GM12878 (cell line): ENCODE results near the gene HAUS1. TPM values are rescaled to one million over a fixed set of nuclear protein-coding genes. Genes with fewer than 3 reads are reported as not detected.

ENCODE experiments used
- ATAC-seq: fragments of 200-7000 bp; cut with Tn5 transposase; 3 replicates; pipeline ENCODE4 v1.9.1; 2020; ENCODE audit warnings: mild to moderate bottlenecking, moderate library complexity
- BruUV-seq: library from RNA; stranded (reverse); fragments of 400-500 nt; replicated peaks from 2 replicates; lab custom pipeline; 2021; lab: Mats Ljungman, UMichigan
- CTCF ChIA-PET: fragments of 300-600 bp; sonication (Branson Sonifier 250); formaldehyde crosslinking; extraction: SDS; loops from one replicate; lab custom pipeline; 2021; ENCODE audit warnings: inconsistent platforms; lab: Yijun Ruan, JAX
- POLR2A ChIA-PET: fragments of 350-600 bp; formaldehyde crosslinking; extraction: SDS; loops from one replicate; lab custom pipeline; 2021; ENCODE audit warnings: inconsistent platforms; lab: Charles Lee
- RAD21 ChIA-PET: fragments of 300-600 bp; sonication (Branson Sonifier 250); formaldehyde crosslinking; loops from one replicate; lab custom pipeline; 2023; ENCODE audit warnings: antibody characterized with exemption; ENCODE audit not compliant: unreplicated experiment; lab: Charles Lee
- SMC1A ChIA-PET: fragments of 300-600 bp; sonication (Branson Sonifier 250); formaldehyde crosslinking; loops from one replicate; lab custom pipeline; 2023; ENCODE audit not compliant: unreplicated experiment, uncharacterized antibody; lab: Charles Lee
- DNase-seq: peaks from one replicate; pipeline ENCODE4 v3.0.0-alpha.2; 2011; ENCODE audit warnings: low read depth, low spot score
- FAIRE-seq: peaks from 3 replicates; lab custom pipeline; 2011; peaks lifted over from hg19 to GRCh38; lab: Jason Lieb, UNC
- H2AFZ ChIP-seq: 2 replicates; pipeline ENCODE4 v1.6.0; 2011; ENCODE audit warnings: low read depth, low read length, control low read depth; ENCODE audit not compliant: control insufficient read depth
- H3K27ac ChIP-seq: 2 replicates; pipeline ENCODE4 v1.5.1; 2011; ENCODE audit warnings: control low read depth; ENCODE audit not compliant: control insufficient read depth, insufficient read depth
- H3K27me3 ChIP-seq, 2 experiments: replicated peaks in 1 of 2; 2 replicates each; pipeline versions ENCODE4 v1.6.0 to v1.6.1; 2011; ENCODE audit warnings: low read length in 1 of 2; ENCODE audit not compliant: control insufficient read depth in 2 of 2, insufficient read depth in 2 of 2
- H3K36me3 ChIP-seq, 2 experiments: 2 replicates each; pipeline ENCODE4 v1.5.1; 2011; ENCODE audit warnings: low read length in 1 of 2; ENCODE audit not compliant: control insufficient read depth in 2 of 2, insufficient read depth in 2 of 2
- H3K4me1 ChIP-seq: 2 replicates; pipeline ENCODE4 v1.6.1; 2011; ENCODE audit warnings: mild to moderate bottlenecking, low read length, moderate library complexity, mixed read lengths; ENCODE audit not compliant: control insufficient read depth, insufficient read depth
- H3K4me2 ChIP-seq: 2 replicates; pipeline ENCODE4 v1.6.0; 2011; ENCODE audit warnings: control low read depth; ENCODE audit not compliant: control insufficient read depth, insufficient read depth
- H3K4me3 ChIP-seq: fragments of 200-600 bp; sonication (generic); 2 replicates; pipeline ENCODE4 v1.5.1; 2016
- H3K79me2 ChIP-seq: 2 replicates; pipeline ENCODE4 v1.6.0; 2011; ENCODE audit warnings: low read length; ENCODE audit not compliant: control insufficient read depth, insufficient read depth
- H3K9ac ChIP-seq: 2 replicates; pipeline ENCODE4 v1.8.0; 2011; ENCODE audit warnings: low read length, control low read depth, mixed read lengths; ENCODE audit not compliant: control insufficient read depth, insufficient read depth
- H3K9me3 ChIP-seq: replicated peaks from 3 replicates; pipeline ENCODE4 v1.5.1; 2011; ENCODE audit warnings: mild to moderate bottlenecking, low read length; ENCODE audit not compliant: control insufficient read depth, insufficient read depth
- H4K20me1 ChIP-seq: 2 replicates; pipeline ENCODE4 v1.6.0; 2011; ENCODE audit not compliant: control insufficient read depth, insufficient read depth
- BCL11A ChIP-seq: IDR thresholded peaks from 2 replicates; pipeline ENCODE4 v1.6.1; 2011; ENCODE audit warnings: low read depth, low read length
- BRCA1 ChIP-seq: IDR thresholded peaks from 2 replicates; pipeline ENCODE4 v1.6.1; 2011; ENCODE audit warnings: low read depth, low read length, improper control_type of control experiment
- EGR1 ChIP-seq, 2 experiments: IDR thresholded peaks; 1 replicate in 1 of 2; 2 replicates in 1 of 2; pipeline ENCODE4 v1.6.1; 2011 to 2012; ENCODE audit warnings: low read depth in 2 of 2, low read length in 2 of 2, borderline replicate concordance in 1 of 2, mild to moderate bottlenecking in 1 of 2, moderate library complexity in 1 of 2
- MYB ChIP-seq: fragments of 150-350 bp; IDR thresholded peaks from 2 replicates; pipeline ENCODE4 v1.6.1; 2014; ENCODE audit warnings: mild to moderate bottlenecking, low read depth, low read length, borderline replicate concordance
- PML ChIP-seq: IDR thresholded peaks from 2 replicates; pipeline ENCODE4 v1.6.1; 2012; ENCODE audit warnings: low read length, inconsistent platforms
- RFX5 ChIP-seq: IDR thresholded peaks from 2 replicates; pipeline ENCODE4 v1.6.1; 2011; ENCODE audit warnings: low read depth, low read length, improper control_type of control experiment
- SREBF1 ChIP-seq: IDR thresholded peaks from 2 replicates; pipeline ENCODE4 v1.6.1; 2012; ENCODE audit warnings: mild to moderate bottlenecking, low read length
- SUPT20H ChIP-seq: IDR thresholded peaks from 2 replicates; pipeline ENCODE4 v1.6.1; 2011; ENCODE audit warnings: low read depth, mild to moderate bottlenecking, low read length, moderate library complexity, borderline replicate concordance; ENCODE audit not compliant: control insufficient read depth
- TBL1XR1 ChIP-seq: IDR thresholded peaks from 2 replicates; pipeline ENCODE4 v1.6.1; 2012; ENCODE audit warnings: low read depth, low read length, improper control_type of control experiment
- ZNF622 ChIP-seq: fragments of 450-650 bp; IDR thresholded peaks from 2 replicates; pipeline ENCODE4 v1.6.1; 2017; ENCODE audit warnings: mild to moderate bottlenecking, inconsistent platforms
- WGBS: methylation state at CpG from one replicate; pipeline ENCODE4 v1.1.6; 2016; ENCODE audit warnings: low lambda C conversion rate; ENCODE audit not compliant: insufficient replicate concordance, insufficient coverage; ENCODE audit errors: missing lambda C conversion rate; 5-methylcytosine and 5-hydroxymethylcytosine counted together
- in situ Hi-C: fragments of 300-500 bp; cut with MboI; formaldehyde crosslinking; loops from 9 replicates; pipeline ENCODE4 v1.14.3; 2018; ENCODE audit warnings: mixed read lengths
- intact Hi-C: fragments of 100-400 bp; cut with micrococcal nuclease; formaldehyde crosslinking; loops from one replicate; pipeline ENCODE4 v1.14.2; 2022; ENCODE audit not compliant: unreplicated experiment
- polyA plus RNA-seq, 11 experiments: library from polyadenylated mRNA; depleted of rRNA in 4 of 11; unstranded in 6 of 11; stranded (reverse) in 5 of 11; fragments of >200 nt; fragmentation: Nextera tagmentation in 4 of 11; fragmentation: Illumina TruSeq in 1 of 11; extraction: Ambion mirVana in 4 of 11; extraction: Trizol in 1 of 11; gene quantifications; 1 replicate in 1 of 11; 2 replicates in 10 of 11; pipeline versions ENCODE4 v1.2.1 to v1.2.3, GENCODE V29; 2011 to 2016; ENCODE audit warnings: inconsistent platforms in 2 of 11, missing spikeins in 2 of 11, low read depth in 1 of 11
- total RNA-seq, 4 experiments: library from RNA; depleted of rRNA in 3 of 4; stranded (reverse); fragments of >200 nt in 3 of 4; fragmentation: Illumina TruSeq in 1 of 4; extraction: Trizol in 1 of 4; gene quantifications; 2 replicates each; pipeline versions ENCODE4 v1.2.1 to v1.2.3, GENCODE V29; 2013 to 2021
- TF ChIP-seq, protein P1 (sequence below): fragments of 450-650 bp; IDR thresholded peaks from 2 replicates; pipeline ENCODE4 v1.6.1; 2017; ENCODE audit warnings: mild to moderate bottlenecking, moderate library complexity
- TF ChIP-seq, protein P2 (sequence below): fragments of 450-650 bp; IDR thresholded peaks from 2 replicates; pipeline ENCODE4 v1.6.1; 2016; ENCODE audit warnings: mild to moderate bottlenecking

Gene HAUS1
- total and polyA plus RNA-seq, 10 of the 15 experiments (the other 5 are each of a cell fraction or from before 2014, with no cell fraction given), result 41.2 to 182 (median 91.9) TPM

DNA sequence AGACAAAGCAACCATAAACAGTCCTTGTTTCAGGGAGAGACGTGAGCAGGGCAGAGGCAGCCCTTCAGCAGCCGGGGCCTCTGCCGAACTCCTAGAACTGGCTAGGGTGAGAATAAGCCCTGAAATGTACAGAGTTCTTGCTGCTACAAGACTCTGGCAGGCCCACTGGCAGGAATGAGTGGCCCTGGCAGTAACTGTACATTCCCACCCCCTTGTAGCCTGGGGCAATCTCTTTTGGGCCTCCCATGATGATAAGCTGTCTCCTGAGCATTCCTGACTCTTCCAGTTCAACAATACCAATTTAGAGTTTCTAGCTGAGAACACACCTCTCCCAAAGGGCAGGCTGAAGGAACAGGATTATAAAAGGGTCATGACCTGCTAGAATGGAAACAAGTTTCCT is 54.3 kb downstream of the HAUS1 start:
- in situ Hi-C loops, result no loop called here
- H3K79me2 ChIP-seq, result no peaks in the 10 kb centered on the region
- 76% methylated on average over 3 of the region's 3 CpGs for WGBS
- H3K9me3 ChIP-seq, result no peaks in the 10 kb centered on the region
- H3K4me3 ChIP-seq, result no peak overlapping the region
- no TSS peak for BruUV-seq
- H2AFZ ChIP-seq, result no peak overlapping the region
- ChIA-PET CTCF (interaction anchor here (1.2 to 5.8 kb wide), 4 partner anchors 9 to 499 kb away, joined by 3 to 33 read pairs (median 13); a partner anchor contains a TSS), SMC1A (interaction anchor here (0.9 to 1.7 kb wide), 3 partner anchors 12 to 78 kb away, joined by 3 to 5 read pairs (median 3); a partner anchor contains a TSS), POLR2A (interaction anchor here (0.5 kb wide), 1 partner anchor 757 kb away, joined by 4 read pairs; no protein-coding TSS in a partner anchor), RAD21 (no interaction called here)
- no peak overlapping the region for H3K4me2 ChIP-seq
- no peak overlapping the region for H3K9ac ChIP-seq
- no peak overlapping the region for H3K27ac ChIP-seq
- ATAC-seq, result no peak
- no peak for FAIRE-seq
- no peaks in the 10 kb centered on the region for H4K20me1 ChIP-seq
- intact Hi-C loops, result no loop called here
- no peaks in the 10 kb centered on the region for H3K27me3 ChIP-seq
- no peak for DNase-seq
- no peaks in the 10 kb centered on the region for H3K36me3 ChIP-seq
- peaks cover 8% of the 10 kb centered on the region; the same call in 1 of the 2 replicates for H3K4me1 ChIP-seq
- TF ChIP-seq TBL1XR1 (no peak), ZNF622 (no peak), EGR1 (IDR thresholded peaks at IDR 0.05; ENCODE audit: borderline replicate concordance in 1 of 2, low read depth in 2 of 2, low read length in 2 of 2) (no peak), BRCA1 (no peak), PML (no peak), MYB (no peak), SUPT20H (no peak), BCL11A (no peak), RFX5 (no peak), SREBF1 (no peak)
- TF ChIP-seq, protein P1, sequence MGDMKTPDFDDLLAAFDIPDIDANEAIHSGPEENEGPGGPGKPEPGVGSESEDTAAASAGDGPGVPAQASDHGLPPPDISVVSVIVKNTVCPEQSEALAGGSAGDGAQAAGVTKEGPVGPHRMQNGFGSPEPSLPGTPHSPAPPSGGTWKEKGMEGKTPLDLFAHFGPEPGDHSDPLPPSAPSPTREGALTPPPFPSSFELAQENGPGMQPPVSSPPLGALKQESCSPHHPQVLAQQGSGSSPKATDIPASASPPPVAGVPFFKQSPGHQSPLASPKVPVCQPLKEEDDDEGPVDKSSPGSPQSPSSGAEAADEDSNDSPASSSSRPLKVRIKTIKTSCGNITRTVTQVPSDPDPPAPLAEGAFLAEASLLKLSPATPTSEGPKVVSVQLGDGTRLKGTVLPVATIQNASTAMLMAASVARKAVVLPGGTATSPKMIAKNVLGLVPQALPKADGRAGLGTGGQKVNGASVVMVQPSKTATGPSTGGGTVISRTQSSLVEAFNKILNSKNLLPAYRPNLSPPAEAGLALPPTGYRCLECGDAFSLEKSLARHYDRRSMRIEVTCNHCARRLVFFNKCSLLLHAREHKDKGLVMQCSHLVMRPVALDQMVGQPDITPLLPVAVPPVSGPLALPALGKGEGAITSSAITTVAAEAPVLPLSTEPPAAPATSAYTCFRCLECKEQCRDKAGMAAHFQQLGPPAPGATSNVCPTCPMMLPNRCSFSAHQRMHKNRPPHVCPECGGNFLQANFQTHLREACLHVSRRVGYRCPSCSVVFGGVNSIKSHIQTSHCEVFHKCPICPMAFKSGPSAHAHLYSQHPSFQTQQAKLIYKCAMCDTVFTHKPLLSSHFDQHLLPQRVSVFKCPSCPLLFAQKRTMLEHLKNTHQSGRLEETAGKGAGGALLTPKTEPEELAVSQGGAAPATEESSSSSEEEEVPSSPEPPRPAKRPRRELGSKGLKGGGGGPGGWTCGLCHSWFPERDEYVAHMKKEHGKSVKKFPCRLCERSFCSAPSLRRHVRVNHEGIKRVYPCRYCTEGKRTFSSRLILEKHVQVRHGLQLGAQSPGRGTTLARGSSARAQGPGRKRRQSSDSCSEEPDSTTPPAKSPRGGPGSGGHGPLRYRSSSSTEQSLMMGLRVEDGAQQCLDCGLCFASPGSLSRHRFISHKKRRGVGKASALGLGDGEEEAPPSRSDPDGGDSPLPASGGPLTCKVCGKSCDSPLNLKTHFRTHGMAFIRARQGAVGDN, result no peak
- TF ChIP-seq, protein P2, sequence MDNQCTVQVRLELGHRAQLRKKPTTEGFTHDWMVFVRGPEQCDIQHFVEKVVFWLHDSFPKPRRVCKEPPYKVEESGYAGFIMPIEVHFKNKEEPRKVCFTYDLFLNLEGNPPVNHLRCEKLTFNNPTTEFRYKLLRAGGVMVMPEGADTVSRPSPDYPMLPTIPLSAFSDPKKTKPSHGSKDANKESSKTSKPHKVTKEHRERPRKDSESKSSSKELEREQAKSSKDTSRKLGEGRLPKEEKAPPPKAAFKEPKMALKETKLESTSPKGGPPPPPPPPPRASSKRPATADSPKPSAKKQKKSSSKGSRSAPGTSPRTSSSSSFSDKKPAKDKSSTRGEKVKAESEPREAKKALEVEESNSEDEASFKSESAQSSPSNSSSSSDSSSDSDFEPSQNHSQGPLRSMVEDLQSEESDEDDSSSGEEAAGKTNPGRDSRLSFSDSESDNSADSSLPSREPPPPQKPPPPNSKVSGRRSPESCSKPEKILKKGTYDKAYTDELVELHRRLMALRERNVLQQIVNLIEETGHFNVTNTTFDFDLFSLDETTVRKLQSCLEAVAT, result no peak
